ENCODE measurements around the gene MON2.

DNA sequence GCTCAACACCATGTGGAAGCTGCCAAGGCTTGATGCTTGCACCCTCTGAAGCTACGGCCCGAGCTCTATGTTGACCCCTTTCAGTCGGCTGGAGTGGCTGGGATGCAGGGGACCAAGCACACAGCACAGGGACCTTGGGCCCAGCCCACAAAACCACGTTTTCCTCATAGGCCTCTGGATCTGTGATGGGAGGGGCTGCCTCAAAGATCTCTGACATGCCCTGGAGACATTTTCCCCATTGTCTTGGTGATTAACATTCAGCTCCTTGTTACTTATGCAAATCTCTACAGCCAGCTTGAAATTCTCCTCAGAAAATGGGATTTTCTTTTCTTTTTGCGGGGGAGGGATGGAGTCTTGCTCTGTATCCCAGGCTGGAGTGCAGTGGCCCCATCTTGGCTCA, 46.3 kb downstream of the MON2 start:
- TF ChIP-seq POLR2A (IDR thresholded peaks at IDR 0.05), result no peak
- TF ChIP-seq, protein P1, sequence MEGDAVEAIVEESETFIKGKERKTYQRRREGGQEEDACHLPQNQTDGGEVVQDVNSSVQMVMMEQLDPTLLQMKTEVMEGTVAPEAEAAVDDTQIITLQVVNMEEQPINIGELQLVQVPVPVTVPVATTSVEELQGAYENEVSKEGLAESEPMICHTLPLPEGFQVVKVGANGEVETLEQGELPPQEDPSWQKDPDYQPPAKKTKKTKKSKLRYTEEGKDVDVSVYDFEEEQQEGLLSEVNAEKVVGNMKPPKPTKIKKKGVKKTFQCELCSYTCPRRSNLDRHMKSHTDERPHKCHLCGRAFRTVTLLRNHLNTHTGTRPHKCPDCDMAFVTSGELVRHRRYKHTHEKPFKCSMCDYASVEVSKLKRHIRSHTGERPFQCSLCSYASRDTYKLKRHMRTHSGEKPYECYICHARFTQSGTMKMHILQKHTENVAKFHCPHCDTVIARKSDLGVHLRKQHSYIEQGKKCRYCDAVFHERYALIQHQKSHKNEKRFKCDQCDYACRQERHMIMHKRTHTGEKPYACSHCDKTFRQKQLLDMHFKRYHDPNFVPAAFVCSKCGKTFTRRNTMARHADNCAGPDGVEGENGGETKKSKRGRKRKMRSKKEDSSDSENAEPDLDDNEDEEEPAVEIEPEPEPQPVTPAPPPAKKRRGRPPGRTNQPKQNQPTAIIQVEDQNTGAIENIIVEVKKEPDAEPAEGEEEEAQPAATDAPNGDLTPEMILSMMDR (IDR thresholded peaks at IDR 0.05), result no peak

All from uterus (tissue), 2 donors.